OCI-LY1 (cell line): ENCODE data around the gene MORC3.

Experiments
- H2AFZ ChIP-seq: fragments of 200-600 bp; sonication (generic), shearing (Covaris generic); 2 replicates; pipeline ENCODE4 v1.6.0; 2014; ENCODE audit warnings: antibody characterized with exemption, mild to moderate bottlenecking, low read length
- H3F3A ChIP-seq: fragments of 200-600 bp; sonication (generic), shearing (Covaris generic); 2 replicates; pipeline ENCODE4 v1.6.0; 2014; ENCODE audit warnings: mild to moderate bottlenecking, antibody characterized with exemption, low read length, moderate library complexity; ENCODE audit not compliant: insufficient read depth
- H3K27ac ChIP-seq: fragments of 200-600 bp; sonication (generic); 2 replicates; pipeline ENCODE4 v1.5.1; 2014; ENCODE audit warnings: low read length, mixed run types, mild to moderate bottlenecking, low read depth; ENCODE audit not compliant: poor library complexity, severe bottlenecking
- H3K27me3 ChIP-seq: fragments of 200-600 bp; sonication (generic); 2 replicates; pipeline ENCODE4 v1.6.0; 2014; ENCODE audit warnings: antibody characterized with exemption, mild to moderate bottlenecking, low read length, moderate library complexity; ENCODE audit not compliant: insufficient read depth
- H3K36me3 ChIP-seq: fragments of 200-600 bp; sonication (generic); 2 replicates; pipeline ENCODE4 v1.6.1; 2014; ENCODE audit warnings: mild to moderate bottlenecking, antibody characterized with exemption, low read length, moderate library complexity, mixed read lengths; ENCODE audit not compliant: insufficient read depth
- H3K4me1 ChIP-seq: fragments of 200-600 bp; sonication (generic); 2 replicates; pipeline ENCODE4 v1.5.1; 2014; ENCODE audit warnings: mild to moderate bottlenecking, low read length, moderate library complexity; ENCODE audit not compliant: insufficient read depth, severe bottlenecking
- H3K4me2 ChIP-seq: fragments of 200-600 bp; sonication (generic), shearing (Covaris generic); 2 replicates; pipeline ENCODE4 v1.6.1; 2014; ENCODE audit warnings: low read length
- H3K4me3 ChIP-seq: fragments of 200-600 bp; sonication (generic); 2 replicates; pipeline ENCODE4 v1.5.1; 2014; ENCODE audit warnings: low read length, low read depth, mild to moderate bottlenecking, mixed read lengths; ENCODE audit not compliant: poor library complexity, severe bottlenecking
- H3K79me2 ChIP-seq: fragments of 200-600 bp; shearing (Covaris generic); 2 replicates; pipeline ENCODE4 v1.6.1; 2016; ENCODE audit warnings: mixed run types, low read length, mixed read lengths; ENCODE audit not compliant: insufficient read depth
- H3K9ac ChIP-seq: fragments of 200-600 bp; sonication (generic), shearing (Covaris generic); 2 replicates; pipeline ENCODE4 v1.6.1; 2014; ENCODE audit warnings: mild to moderate bottlenecking, low read length, mixed read lengths
- H3K9me2 ChIP-seq: fragments of 200-600 bp; sonication (generic), shearing (Covaris generic); 2 replicates; pipeline ENCODE4 v1.6.1; 2014; ENCODE audit warnings: low read depth, mild to moderate bottlenecking, low read length, mixed read lengths
- H3K9me3 ChIP-seq: fragments of 200-600 bp; shearing (Covaris generic); 2 replicates; pipeline ENCODE4 v1.6.1; 2014; ENCODE audit warnings: low read length, mixed read lengths
- H4K20me1 ChIP-seq: fragments of 200-600 bp; sonication (generic), shearing (Covaris generic); 2 replicates; pipeline ENCODE4 v1.6.0; 2016; ENCODE audit warnings: mild to moderate bottlenecking, low read length; ENCODE audit not compliant: insufficient read depth
- EZH2 ChIP-seq: fragments of 200-600 bp; sonication (generic), shearing (Covaris generic); IDR thresholded peaks from 2 replicates; pipeline ENCODE4 v1.8.0; 2017; ENCODE audit warnings: borderline replicate concordance, mixed run types, mild to moderate bottlenecking, antibody characterized with exemption, low read length, moderate library complexity, mixed read lengths
- TF ChIP-seq, protein P1 (sequence below): fragments of 200-600 bp; sonication (generic), shearing (Covaris generic); IDR thresholded peaks from 2 replicates; pipeline ENCODE4 v1.5.1; 2017; ENCODE audit warnings: mild to moderate bottlenecking, antibody characterized with exemption, low read length, moderate library complexity, mixed read lengths

MORC3 gene

DNA sequence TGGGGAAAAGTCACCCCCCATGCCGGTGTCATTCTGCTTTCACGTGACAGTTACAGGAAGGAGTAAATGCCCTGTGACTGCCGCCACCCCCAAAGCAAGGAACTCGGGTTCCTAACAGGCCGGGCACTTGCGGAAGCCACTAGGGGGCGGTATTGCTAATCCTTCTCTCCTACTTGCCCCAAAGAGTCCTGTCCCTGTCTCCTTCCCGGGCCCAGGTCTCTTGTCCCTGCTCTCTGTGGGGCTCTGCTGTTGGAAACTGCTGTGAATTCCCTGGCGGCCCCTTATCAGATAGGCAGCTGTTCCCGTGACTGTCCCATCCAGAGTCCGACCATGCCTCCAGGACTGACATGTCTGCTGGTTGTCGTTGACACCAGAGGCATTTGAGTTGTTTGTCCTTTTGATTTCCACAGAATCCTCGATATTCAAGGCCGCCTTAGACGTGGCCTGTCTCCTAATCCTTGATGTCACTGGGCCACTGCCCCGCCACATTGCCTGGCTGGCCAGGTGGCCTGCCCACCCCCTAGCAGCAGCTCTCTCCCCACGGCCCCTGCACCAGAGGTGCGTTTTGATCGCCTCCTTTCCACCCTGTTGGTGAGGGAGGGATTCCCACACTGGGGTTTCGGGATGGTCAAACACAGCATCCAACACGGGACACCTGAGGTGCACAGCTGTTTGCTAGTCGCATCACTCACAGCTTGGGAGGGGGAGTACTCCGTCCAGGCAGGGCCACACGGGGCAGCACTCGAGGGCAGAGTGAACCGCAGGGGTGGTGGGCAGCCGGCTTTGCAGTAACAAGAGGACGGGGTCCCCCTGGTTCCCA, 102.5 kb downstream of the MORC3 start:
- H3K4me2 ChIP-seq, result no peak overlapping the region
- no peaks in the 10 kb centered on the region for H3F3A ChIP-seq
- H3K9ac ChIP-seq, result no peak overlapping the region
- H3K79me2 ChIP-seq, result no peaks in the 10 kb centered on the region
- no peaks in the 10 kb centered on the region for H3K27me3 ChIP-seq
- H4K20me1 ChIP-seq, result no peaks in the 10 kb centered on the region
- no peak overlapping the region for H2AFZ ChIP-seq
- peaks cover 4% of the 10 kb centered on the region for H3K36me3 ChIP-seq
- no peaks in the 10 kb centered on the region for H3K4me1 ChIP-seq
- no peak overlapping the region for H3K27ac ChIP-seq
- no peak overlapping the region for H3K4me3 ChIP-seq
- TF ChIP-seq, protein P1, sequence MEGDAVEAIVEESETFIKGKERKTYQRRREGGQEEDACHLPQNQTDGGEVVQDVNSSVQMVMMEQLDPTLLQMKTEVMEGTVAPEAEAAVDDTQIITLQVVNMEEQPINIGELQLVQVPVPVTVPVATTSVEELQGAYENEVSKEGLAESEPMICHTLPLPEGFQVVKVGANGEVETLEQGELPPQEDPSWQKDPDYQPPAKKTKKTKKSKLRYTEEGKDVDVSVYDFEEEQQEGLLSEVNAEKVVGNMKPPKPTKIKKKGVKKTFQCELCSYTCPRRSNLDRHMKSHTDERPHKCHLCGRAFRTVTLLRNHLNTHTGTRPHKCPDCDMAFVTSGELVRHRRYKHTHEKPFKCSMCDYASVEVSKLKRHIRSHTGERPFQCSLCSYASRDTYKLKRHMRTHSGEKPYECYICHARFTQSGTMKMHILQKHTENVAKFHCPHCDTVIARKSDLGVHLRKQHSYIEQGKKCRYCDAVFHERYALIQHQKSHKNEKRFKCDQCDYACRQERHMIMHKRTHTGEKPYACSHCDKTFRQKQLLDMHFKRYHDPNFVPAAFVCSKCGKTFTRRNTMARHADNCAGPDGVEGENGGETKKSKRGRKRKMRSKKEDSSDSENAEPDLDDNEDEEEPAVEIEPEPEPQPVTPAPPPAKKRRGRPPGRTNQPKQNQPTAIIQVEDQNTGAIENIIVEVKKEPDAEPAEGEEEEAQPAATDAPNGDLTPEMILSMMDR, result peak; percentile 75
- no peak for TF ChIP-seq EZH2
- H3K9me3 ChIP-seq, result no peaks in the 10 kb centered on the region
- H3K9me2 ChIP-seq, result no peaks in the 10 kb centered on the region

DNA sequence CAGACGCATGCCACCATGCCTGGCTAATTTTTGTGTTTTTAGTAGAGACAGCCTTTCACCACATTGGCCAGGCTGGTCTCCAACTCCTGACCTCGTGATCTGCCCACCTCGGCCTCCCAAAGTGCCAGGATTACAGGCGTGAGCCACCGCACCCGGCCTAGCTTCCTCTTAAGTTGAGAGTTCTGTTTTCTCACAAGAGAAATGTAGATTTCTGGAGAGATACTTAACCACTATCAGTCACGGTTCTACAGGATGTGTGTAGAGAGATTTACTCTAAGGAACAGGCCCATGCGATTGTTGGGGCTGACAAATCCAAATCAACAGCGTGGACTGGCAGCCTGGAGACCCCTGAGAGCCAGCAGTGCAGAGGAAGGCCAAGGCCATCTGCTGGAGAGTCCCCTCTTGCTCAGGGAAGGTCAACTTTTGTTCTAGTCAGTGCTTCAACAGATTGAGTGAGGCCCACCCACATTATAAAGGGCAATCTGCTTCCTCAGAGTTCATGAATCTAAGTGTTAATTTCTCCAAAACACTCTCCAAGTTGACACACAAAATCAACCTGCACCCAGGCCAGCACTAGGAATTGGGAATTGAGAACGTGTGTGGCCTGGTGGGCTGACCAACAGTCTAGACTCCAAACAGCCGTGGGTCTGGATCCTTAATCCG, 103.9 kb downstream of the MORC3 start:
- Histone ChIP-seq H3K9me2 (no peaks in the 10 kb centered on the region), H3F3A (no peaks in the 10 kb centered on the region), H3K79me2 (no peaks in the 10 kb centered on the region), H3K4me2 (no peak overlapping the region), H3K36me3 (no peaks in the 10 kb centered on the region; the same call in 1 of the 2 replicates), H3K27me3 (no peaks in the 10 kb centered on the region), H3K27ac (no peak overlapping the region), H3K4me3 (no peak overlapping the region), H3K4me1 (no peaks in the 10 kb centered on the region), H3K9me3 (no peaks in the 10 kb centered on the region), H3K9ac (no peak overlapping the region), H4K20me1 (no peaks in the 10 kb centered on the region), H2AFZ (no peak overlapping the region)
- no peak for TF ChIP-seq EZH2
- TF ChIP-seq, protein P1, result no peak

DNA sequence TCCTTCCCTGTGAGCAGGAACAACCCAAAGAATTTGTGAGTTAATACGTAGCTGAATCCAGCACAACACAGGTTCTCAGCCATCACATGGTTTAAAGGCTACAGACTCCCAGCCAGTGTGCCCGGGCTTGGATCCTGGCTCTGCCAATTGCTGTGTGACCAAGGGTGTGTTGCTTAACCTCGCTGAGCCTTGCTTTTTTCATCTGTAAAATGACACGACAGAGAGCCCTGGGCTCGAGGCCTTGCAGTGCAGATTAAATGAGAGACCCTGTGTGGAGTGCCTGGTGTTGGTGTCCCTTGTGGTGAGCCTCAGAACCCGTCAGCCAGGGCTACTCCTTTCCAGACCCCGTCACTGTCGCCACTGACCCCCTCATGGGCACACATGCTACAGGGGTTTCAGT, 104.6 kb downstream of the MORC3 start:
- Histone ChIP-seq H4K20me1 (no peaks in the 10 kb centered on the region), H3K4me3 (no peak overlapping the region), H3K27ac (no peak overlapping the region), H3K4me1 (no peaks in the 10 kb centered on the region), H3K36me3 (no peaks in the 10 kb centered on the region), H3K9me3 (no peaks in the 10 kb centered on the region), H3K4me2 (no peak overlapping the region), H3K27me3 (no peaks in the 10 kb centered on the region), H3F3A (no peaks in the 10 kb centered on the region), H2AFZ (no peak overlapping the region), H3K9me2 (no peaks in the 10 kb centered on the region), H3K79me2 (no peaks in the 10 kb centered on the region), H3K9ac (no peak overlapping the region)
- no peak for TF ChIP-seq EZH2
- TF ChIP-seq, protein P1, result no peak
